ENCODE data around the gene IRS4.

The IRS4 gene

DNA sequence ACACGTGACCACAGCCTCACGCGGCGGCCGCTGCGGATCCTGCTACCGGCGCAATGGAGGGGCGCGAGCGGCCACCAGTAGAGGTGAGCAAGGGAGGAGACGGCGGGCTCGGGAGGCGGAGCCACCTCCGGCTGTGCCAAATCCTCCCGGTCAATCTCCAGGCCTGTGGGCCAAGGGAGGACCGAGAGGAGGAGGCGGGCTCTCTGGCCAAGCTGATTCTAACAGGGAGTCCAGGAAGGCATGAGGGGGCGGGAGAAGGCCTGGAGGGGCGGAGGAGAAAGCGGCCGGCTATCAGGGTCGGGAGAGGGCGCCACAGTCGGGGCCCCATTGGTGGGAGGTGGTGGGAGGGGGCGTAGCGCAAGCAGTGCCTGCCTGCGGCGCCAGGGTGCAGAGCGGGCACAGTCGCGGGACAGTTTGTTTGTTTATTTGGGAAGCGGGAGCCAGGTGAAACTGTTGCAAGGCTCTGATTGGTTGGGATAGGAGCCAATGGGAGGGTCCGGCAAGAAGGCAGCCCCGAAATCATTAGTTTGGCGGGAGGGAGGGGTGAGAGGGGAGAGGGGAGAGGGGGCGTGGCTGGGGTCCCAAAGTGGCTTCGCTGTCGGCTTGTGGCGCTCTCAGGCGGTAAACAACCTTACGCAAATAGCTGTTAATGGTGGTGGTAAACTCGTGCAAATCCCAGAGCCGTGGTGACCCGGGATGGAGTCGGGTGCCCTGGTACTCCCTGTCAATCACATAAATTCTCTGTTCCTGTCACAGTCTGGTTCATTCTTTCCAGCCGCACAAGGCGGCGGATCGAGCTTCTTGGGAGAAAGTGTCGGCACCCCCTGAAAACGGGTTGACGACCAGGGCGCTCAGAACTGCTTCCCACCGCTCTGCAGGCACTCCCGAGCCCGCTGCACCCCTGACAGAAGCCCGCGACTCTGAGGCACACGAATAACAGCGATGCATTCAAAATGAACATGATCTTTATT is at the start of gene IRS4:
Gene IRS4, minus strand, starts transcription at position 55 of the 971 bp plus-strand sequence.
- DNase-seq, result peak; percentile 40

DNA sequence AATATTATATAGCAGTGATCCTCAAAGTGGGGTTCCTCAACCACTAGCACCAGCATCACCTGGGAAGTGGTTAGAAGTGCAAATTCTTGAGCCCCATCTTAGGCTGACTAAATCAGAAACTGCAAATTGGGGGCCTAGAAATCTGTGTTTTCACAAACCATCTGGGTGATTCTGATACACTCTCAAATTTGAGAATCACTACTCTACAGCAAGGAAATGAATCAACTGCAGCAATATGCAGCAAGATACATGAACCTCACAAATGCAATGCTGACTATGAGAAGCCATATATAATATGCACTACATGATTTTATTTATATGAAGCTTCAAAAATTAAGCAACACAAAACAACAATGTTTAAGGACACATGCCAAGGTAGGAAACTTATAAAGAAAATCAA is 36.2 kb upstream of the IRS4 start:
- no peak for DNase-seq

DNA sequence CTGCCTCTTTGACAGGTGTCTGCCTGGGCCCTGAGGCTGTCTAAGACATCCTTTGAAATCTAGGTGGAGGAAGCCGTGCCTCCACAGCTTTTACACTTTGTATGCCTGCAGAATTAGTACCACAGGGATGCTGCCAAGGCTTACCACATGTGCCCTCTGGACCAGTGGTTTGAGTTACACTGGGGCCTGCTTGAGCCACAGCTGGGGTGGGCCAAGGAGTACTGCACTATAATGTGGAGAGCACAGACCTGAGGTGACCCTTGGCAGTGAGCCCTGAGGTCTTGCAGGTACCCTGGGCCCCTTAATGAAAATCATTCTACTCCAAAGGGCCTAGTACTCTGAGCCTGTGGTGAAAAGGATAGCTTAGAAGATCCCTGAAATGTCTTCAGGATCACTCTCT is 27.2 kb upstream of the IRS4 start:
- DNase-seq, result no peak

DNA sequence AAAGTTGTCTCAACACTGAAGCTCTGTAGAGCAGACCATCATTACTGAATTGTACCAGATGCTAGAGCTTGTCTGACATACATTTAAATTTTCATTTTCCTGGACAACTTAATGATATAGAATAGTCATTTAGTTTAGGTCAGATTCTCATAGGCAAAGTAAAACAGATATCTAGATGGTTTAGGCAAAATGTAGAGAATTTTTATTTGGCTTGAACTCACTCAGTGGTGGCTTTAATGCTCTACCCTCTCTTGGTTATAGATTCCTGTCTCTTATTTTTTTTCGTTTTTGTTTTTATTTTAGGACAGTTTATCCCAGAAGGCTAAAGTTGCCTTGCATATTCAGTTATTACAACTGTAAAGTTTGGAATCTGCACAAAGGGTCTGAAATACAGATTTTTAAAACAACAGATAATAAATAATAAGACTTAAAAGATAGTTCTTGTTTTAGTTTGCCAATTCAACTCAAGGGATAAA is 4.0 kb upstream of the IRS4 start:
- no peak for DNase-seq

DNA sequence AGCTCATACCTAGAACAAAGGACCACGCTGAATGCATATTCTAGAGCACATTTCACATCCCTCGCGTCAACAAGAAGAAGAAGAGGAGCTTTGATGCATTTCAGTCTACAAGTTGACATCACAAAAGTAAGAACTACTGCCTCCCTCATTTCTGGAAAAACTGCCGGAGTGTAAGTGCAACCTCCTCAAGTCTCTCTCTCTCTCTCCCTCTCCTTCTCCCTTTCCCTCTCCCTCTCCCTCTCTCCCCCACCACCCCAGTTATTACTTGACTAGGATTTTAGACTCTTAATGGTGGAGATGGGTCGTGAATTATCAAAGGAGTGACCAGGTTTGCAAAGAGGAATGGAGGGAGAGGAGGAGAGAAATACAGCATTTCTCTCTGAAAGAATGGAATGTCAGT is 1.4 kb upstream of the IRS4 start:
- DNase-seq, result no peak

DNA sequence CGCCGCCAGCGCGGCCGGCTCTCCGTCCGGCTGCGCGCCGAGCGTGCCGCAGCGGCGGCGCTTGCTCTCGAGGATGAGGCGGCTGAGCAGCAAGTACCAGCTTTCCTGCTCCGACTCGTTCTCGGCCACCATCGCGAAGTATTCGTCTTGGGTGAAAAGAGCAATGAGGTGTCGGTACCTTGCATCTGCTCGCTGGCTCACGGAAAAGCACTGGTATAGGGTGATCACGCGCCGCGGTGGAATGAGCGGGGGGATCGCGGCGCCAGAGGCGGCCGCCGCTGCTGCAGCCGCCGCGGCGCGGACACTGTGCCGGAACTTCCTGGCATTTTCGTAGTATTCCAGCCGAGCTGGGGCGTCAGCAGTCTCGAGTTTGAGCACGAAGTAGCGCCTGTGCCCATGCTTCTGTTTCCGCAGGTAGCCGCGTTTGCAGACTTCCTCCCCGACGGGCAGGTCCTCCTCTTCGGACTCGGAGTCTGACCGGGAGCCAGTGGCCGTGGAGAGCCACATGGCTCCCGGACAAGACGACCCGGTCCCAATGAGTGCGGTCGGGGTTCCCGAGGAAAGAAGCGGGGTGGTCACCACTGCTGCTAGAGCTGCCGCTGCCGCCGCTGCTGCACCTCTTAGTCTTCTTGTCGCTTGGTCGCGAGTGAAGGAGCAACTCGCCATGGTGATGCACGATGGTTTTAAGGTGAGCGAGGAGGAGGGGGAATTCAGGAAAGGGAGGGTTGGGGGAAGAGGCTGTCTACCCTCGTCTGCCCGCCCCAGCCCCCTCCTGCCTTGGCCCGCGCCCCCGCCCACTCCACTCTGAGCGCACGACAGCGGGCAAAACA is 469 bp downstream of the IRS4 start:
- DNase-seq, result no peak

DNA sequence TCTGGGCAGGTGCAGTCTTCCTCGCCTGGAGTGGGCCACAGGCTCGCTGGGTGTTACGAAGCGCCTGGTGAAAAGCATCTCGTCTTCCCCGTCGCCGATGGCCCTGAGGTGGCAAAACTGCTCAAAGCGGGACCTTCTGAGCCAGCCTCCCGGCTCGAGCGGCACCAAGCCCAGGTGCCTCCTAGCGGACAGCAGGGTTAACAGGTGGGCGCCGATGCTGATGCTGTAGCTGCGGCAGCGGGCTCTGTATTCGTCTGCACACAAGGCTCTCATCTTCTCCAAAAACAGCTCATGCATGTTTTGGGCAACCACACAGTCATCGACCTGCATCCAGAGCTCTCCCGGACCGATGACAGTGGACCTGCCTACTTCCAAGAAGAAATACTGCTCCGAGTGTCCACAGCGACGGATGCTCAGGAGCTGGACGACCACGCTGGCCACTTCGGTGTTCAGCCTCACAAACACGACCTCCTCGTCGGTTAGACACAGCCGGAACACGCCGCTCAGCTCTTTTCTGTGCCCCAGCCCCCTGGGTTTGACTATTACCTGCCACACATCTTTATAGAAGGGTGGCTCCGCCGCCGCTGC is 1.2 kb downstream of the IRS4 start:
- no peak for DNase-seq

DNA sequence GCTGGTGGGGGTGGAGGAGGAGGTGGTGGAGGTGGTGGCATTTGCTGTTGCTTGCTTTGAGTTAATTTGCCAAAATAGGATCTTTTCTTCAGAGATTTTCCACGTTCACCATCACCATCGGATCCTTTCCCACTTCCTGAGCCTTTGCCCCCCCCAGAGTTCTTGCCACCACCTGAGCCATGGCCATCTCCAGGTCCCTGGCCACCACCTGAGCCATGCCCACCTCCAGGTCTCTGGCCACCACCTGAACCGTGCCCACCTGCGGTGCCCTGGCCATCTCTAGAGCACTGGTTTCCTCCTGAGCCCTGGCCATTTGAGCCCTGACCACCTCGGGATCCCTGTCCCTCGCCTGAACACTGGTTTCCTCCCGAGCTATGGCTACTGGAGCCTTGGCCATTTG is 1.9 kb downstream of the IRS4 start:
- DNase-seq, result no peak

DNA sequence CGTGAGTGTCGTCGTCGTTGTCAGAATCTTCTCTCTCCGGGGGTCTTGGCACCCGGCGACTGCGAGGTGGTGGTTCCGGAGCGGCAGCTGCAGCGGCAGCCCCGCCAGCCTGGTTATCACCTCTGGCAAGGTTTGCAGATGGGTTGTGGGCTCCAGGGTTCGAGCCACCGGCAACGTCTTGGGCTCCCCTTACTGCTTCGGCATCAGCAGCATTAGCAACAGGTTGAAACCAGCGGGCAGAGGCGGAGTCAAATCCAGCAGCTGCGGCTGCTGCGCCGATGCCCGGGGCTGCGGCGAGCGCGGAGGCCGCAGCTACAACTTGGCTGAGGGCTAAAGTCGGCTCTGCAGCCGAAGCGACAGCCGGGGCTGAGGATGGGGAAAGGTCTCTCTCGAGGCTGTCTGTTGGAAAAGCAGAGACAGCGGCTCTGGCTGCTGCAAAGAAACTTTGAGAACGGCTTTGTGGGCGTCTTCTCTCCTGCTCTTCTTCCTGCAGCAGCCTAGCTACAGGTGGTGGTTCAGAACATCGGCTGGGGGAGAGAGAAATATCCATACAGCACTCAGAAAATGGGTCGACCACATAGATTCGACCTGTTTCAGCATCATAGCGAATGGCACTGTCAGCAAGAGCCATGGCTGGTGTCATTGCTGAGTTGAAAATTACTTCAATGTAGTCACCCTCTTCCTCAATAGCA is 3.6 kb downstream of the IRS4 start:
- no peak for DNase-seq

DNA sequence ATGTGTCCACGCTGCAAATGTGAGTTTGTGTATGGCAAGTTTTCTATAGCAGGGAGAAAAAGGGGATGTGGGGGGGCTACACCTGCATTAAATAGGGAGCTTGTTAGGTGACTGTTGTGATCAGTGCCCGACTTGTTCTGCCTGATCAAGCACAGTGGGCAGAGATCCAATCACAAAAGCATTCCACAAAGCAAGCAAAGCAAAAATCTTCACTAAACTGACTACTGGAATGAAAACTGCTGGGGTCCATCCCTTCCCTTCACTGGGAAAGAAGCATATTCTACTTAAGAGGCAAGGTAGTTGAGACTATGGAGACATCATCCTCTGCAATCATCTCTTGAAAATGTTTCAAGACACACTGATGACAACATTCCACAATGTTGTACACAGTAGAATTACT is 5.2 kb downstream of the IRS4 start:
- no peak for DNase-seq

DNA sequence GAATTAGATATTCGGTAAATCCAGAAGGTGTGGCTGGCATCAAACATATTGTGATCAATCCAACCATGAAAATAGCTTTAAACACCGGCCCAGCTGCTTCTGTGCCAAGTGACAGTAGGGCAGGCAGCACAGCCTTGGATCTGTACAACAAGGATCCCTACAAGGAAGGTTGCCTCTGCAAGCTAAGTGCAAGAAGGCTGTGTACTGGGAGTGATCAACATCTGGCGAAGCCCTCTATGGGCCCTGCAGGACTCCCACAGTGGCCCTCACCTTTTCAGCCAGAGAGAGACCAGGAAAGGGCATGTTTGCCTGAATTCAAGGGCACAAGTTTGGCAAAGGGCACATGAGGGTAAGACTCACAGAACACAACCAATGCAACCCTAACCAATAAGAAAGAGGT is 9.6 kb downstream of the IRS4 start:
- no peak for DNase-seq

DNA sequence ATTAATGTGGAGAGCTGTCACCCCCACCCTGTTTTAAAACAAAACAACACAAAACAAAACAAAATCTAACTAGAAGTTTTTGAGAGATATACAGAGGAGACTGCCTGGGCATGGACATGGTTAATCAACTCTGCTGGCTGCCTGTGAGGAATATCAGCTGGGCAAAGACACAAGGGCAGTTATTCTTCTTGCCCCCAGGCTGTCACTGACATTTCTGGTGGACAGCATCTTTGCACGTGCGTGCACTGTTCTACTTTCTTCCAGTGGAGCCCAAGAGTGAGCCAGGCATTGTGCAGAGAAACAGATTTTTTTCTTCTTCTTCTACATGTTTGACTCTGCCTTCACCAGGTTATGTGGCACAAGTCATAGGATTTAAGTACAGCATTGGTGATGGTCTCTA is 13.8 kb downstream of the IRS4 start:
- DNase-seq, result no peak

DNA sequence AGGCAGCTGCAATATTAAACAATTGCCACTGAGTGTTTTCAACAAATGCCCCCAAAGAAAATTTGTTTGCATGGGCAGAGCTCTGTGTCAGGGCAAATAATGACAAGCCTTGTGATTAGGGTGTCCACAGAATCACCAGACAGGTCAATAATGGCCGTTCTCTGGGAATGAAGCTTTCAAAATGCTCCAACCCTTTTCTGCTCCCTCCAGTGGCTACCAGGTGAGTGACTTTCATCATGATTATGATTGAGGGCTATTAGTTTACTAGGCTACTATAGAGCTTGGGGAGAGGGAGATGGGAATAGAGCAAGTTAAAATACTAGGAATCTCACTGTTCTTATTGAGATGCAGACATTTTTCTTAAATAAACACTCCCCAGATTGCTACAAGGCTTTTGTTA is 23.5 kb downstream of the IRS4 start:
- DNase-seq, result no peak

DNA sequence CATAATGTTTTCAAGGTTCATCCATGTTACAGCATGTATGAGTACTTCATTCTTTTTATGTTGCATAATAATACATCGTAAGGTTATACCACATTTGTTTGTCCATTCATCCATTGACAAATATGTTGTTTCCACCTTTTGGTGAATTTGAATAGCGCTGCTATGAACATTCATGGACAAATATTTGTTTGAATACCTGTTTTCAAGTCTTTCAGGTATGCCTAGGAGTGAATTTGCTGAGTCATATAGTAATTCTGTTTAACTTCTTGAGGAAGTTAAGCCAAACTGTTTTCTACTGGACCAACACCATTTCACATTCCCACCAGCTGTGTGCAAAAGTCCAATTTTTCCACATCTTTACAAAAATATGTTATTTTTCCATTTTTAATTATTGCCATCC is 31.5 kb downstream of the IRS4 start:
- no peak for DNase-seq

DNA sequence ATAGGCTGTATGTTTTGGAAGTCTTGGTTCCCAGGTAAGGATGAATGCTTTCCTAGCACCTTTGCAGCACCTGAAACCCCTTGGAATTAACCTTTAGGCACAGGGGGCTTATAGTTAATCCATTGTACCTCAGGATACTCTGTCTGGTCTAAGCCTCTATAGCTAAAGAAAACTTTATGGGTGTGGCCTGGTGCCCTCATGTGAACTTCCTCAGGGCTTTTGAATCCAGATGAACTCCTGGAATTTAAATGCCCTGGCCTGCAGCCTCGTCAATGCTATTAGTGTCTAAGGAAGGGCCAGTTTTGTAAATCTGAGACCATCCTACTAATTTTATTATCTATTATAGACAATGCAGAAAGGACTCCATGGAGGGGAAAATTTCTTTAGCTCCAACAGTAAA is 33.8 kb downstream of the IRS4 start:
- no peak for DNase-seq

DNA sequence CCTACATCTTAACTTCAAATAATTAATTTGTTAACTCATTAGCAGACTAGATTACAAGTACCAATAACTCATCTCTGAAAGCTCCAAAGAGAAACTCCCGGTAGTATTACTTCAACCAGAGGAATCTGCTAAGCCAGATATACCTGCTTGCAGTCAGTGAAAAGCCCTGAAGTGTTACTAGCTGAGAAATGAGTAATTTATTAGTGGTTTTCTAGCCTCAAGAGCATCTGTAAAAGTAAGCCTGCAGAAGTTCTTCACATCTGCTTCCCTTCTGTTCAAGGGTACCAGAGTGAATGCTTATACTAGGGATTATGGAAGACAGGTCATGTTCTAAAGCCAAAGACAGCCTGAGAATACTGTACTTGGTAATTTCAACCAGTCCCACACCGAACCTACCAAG is 34.7 kb downstream of the IRS4 start:
- no peak for DNase-seq

DNA sequence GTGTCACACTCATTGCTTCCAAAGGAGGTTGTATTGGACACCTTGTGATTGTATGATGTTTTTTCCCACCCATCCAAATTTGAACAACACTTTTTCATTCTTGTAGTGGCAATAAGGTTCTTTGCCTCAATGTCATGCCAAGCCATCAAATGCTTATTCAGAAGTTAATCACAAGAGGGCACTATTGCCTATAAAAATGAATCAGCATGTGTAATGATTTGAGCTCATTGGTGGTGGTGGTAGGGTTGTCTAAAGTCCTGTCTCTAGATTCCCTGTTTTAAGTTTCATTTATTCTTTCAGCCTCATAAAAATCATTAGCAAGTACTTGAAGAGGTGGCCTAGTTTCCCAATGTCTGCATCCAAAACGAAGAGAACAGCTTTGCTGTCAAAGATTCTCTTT is 37.0 kb downstream of the IRS4 start:
- no peak for DNase-seq

DNA sequence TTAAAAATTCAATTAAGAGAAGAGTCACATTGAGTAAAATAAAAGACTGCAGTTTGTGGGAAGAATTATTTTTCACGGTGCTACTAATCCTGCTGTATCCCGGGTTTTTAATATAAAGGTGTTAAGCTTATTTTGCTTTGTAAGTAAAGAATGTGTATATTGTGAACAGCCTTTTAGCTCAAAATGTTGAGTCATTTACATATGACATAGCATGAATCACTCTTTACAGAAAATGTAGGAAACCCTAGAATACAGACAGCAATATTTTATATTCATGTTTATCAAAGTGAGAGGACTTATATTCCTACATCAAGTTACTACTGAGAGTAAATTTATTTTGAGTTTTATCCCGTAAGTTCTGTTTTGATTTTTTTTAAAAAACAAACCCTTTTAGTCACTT is 39.7 kb downstream of the IRS4 start:
- DNase-seq, result no peak

Measured in femur (tissue), 1 donor.